GM12801 (cell line): ENCODE results near the gene TUBB2A.

Experiments
- CTCF ChIP-seq: IDR thresholded peaks from one replicate; pipeline ENCODE4 v1.5.1; 2011; ENCODE audit warnings: control low read depth; ENCODE audit not compliant: insufficient read length; ENCODE audit errors: extremely low read depth

TUBB2A gene

GRCh38 chr6:3114377-3114776 is 43.0 kb downstream of the TUBB2A start:
- TF ChIP-seq CTCF: no peak

- no peak for TF ChIP-seq CTCF
Observed at GRCh38 chr6:3109761-3110160, 47.6 kb downstream of the TUBB2A start.

GRCh38 chr6:3108746-3109414 is 48.5 kb downstream of the TUBB2A start:
- no peak for TF ChIP-seq CTCF
